ENCODE results near the gene BAD.

The BAD gene

GRCh38 chr11:64261556-64262080, 22.8 kb downstream of the BAD start:
- no peak for DNase-seq (ENCODE audit: extremely low read depth in 1 of 2, low read depth in 1 of 2)

- no peak for DNase-seq (ENCODE audit: extremely low read depth in 1 of 2, low read depth in 1 of 2)
These were observed 24.2 kb downstream of the BAD start for GRCh38 chr11:64260147-64260708.

DNA sequence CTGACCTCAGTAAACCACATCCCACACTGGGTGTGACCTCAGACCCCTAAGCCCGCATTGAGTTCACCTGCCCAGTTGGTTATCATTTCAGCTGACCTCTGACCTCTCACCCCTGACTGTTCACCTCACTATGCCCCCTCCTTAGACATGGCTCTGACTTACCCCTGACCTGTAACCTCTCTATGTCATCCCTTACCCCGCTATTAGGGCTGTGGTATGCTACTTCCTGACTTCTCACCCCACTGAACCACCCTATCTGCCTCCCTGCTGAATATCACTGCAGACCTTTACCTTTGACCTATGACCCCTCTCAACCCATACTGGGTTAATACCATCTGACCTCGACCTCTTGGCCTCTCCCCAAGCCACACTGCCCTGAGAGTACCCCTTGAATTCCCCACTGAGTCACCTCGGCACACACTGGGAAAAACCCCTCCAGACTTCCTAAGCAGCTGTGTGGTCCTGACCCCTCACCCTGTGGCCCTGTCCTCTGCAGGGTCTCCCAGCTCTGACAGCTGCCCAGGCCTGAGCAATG, 24.9 kb downstream of the BAD start:
- DNase-seq (ENCODE audit: extremely low read depth in 1 of 2, low read depth in 1 of 2) = no peak

DNA sequence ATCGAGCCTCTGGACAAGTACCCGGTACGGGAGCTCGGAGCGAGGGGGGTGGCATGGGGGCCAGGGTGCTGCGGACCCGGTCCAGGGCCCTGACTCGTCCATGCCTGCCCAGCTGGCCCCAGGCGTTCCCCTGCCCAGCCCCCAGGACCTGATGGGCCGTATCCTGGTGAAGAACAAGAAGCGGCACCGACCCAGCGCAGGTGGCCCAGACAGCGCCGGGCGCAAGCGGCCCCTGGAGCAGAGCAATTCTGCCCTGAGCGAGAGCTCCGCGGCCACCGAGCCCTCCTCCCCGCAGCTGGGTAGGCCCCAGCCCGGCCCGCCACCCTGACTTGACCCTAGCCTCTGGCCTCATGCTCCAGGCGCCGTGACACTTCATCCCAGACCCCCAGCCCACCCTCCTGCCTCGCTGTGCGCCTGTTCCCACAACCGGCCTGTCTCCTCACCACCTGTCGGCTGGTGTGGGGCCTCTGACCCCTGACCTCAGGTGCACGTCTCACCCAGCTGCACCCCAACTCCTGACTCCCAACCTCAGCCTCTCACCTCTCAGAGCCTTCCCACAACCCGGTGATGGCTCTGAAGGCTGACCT, 25.4 kb downstream of the BAD start:
- DNase-seq (ENCODE audit: extremely low read depth in 1 of 2, low read depth in 1 of 2) = no peak

- no peak for DNase-seq (ENCODE audit: extremely low read depth in 1 of 2, low read depth in 1 of 2)
These were observed 26.1 kb downstream of the BAD start for GRCh38 chr11:64258356-64258755.

DNA sequence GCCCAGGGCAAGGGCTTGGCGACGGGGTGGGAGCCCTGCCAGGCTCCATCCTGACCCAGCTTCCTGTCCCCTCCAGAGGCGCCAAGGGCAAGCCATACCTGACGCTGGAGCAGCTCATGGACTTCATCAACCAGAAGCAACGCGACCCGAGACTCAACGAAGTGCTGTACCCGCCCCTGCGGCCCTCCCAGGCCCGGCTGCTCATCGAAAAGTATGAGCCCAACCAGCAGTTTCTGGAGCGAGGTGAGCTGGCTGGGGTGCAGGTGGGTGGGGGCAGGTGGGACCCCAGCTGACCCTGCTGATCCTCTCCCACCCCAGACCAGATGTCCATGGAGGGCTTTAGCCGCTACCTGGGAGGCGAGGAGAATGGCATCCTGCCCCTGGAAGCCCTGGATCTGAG, 28.2 kb downstream of the BAD start:
- no peak for DNase-seq (ENCODE audit: extremely low read depth in 1 of 2, low read depth in 1 of 2)

DNA sequence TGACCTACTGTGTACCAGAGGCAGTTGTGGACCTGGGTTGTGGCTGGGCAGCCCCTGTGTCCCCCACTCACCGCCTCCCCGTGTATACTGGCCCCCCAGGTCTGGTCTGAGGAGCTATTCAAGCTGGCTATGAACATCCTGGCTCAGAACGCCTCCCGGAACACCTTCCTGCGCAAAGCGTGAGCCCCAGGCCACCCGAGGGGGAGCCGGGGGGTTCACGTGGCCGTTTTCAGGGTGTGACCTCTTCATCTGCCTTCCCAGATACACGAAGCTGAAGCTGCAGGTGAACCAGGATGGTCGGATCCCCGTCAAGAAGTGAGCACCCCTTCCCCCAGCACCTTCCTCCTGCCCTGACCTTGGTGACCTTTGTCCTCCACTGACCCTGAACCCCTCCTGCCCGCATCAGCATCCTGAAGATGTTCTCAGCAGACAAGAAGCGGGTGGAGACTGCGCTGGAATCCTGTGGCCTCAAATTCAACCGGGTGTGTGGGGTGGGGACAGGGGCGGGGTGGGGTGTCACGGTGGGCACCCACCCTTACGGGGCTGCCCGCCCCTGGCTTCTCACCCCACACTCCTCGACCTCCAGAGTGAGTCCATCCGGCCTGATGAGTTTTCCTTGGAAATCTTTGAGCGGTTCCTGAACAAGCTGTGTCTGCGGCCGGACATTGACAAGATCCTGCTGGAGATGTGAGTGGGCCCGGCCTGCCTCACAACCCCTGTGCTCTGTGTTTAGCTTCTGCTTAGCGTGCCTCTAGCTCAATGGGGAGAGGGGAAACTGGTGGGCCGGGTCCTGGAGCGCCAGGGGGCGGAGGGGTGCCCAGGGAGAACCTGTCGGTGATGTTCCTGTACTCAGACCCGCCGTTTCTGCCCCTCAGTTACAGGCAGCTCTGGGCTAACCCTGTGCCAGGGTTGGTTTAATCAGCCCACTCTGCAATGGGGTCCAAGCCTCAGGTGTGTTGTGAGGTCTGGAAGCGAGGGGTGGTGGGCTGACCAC, 29.0 kb downstream of the BAD start:
- no peak for DNase-seq (ENCODE audit: extremely low read depth in 1 of 2, low read depth in 1 of 2)

GRCh38 chr11:64254326-64254725, 30.1 kb downstream of the BAD start:
- no peak for DNase-seq (ENCODE audit: extremely low read depth in 1 of 2, low read depth in 1 of 2)

DNA sequence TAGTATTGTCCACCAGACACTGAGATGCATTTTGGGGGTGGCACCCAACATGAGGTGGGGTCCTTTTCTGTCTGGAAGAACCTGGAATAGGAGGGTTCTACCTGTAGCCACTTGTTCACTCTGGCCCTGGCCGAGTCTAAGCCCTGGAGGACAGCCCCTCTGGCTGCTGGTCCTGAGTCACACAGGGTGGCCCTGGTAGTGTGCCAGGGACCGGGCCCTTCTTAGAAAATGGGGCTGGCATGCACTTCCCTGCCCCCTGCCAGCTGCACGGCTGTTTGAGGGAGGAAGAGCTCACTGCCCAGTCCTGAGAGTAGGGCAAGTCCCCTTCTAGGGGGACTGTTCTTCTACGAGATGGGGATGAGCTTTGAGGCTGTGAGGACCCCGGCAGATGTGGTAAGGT, 31.0 kb downstream of the BAD start:
- no peak for DNase-seq (ENCODE audit: extremely low read depth in 1 of 2, low read depth in 1 of 2)

DNA sequence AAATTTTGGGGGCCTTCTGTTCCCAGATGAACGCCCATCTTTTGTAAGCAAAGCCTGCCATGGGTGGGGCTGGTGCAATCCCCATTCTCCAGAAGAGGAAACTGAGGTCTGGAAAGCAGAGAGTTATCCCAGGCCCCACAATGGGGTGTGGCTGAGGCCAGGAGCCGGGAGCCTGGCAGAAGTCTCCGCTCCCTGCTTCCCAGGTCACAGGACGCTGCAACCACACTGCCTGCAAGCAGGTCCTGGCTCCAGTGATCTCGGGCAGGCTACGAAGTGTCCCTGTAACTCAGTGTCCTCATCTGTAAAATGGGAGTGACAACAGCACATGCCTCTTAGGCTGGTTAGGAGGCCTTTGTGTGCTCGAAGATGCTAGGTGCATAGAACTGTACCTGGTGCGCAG, 31.4 kb downstream of the BAD start:
- no peak for DNase-seq (ENCODE audit: extremely low read depth in 1 of 2, low read depth in 1 of 2)

- no peak for DNase-seq (ENCODE audit: extremely low read depth in 1 of 2, low read depth in 1 of 2)
These were observed 32.2 kb downstream of the BAD start for GRCh38 chr11:64252003-64252872.

GRCh38 chr11:64251753-64252002, 32.8 kb downstream of the BAD start:
- no peak for DNase-seq (ENCODE audit: extremely low read depth in 1 of 2, low read depth in 1 of 2)

DNA sequence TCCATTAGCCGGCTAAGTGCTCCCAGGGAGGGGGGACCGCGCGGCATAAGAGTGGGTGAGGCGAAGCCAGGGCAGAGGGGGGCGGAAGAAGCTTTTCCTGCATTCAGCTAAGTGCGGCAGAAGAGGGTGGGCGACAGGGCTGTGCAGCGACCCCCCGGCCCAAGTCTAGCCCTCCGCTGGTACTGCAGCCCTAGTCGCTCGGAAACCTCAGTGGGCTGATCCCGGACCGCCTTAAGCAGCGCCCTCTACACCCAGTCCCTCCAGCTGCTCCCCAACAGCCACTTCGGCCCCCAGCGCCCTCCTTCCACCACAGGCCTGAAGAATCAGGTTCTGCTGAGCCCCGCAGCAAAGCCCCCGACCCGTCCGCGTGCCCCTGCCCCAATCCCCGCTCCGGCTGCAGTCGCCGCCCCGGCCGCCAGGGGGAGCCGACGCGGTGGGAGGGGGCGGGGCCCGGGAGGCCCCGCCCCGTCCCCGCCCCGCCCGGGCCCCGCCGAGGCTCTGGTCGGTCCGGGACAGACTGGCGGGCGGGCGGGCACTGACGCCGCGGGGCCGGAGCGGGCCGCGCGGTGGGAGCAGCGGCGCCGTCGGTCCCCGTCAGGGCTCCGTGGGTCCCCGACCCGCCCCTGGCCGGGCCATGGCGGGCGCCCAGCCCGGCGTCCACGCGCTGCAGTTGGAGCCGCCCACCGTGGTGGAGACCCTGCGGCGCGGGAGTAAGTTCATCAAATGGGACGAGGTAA, 33.3 kb downstream of the BAD start, which contains the start of gene PLCB3:
Gene PLCB3, plus strand, starts transcription at position 515 of the 737 bp plus-strand sequence. Its CDS starts 120 bp downstream, at position 635.
- peak in 1 of 2 donors; percentile 56 for DNase-seq (ENCODE audit: extremely low read depth in 1 of 2, low read depth in 1 of 2)

- DNase-seq (ENCODE audit: extremely low read depth in 1 of 2, low read depth in 1 of 2) = no peak
These were observed 34.0 kb downstream of the BAD start for GRCh38 chr11:64250415-64251015.

DNA sequence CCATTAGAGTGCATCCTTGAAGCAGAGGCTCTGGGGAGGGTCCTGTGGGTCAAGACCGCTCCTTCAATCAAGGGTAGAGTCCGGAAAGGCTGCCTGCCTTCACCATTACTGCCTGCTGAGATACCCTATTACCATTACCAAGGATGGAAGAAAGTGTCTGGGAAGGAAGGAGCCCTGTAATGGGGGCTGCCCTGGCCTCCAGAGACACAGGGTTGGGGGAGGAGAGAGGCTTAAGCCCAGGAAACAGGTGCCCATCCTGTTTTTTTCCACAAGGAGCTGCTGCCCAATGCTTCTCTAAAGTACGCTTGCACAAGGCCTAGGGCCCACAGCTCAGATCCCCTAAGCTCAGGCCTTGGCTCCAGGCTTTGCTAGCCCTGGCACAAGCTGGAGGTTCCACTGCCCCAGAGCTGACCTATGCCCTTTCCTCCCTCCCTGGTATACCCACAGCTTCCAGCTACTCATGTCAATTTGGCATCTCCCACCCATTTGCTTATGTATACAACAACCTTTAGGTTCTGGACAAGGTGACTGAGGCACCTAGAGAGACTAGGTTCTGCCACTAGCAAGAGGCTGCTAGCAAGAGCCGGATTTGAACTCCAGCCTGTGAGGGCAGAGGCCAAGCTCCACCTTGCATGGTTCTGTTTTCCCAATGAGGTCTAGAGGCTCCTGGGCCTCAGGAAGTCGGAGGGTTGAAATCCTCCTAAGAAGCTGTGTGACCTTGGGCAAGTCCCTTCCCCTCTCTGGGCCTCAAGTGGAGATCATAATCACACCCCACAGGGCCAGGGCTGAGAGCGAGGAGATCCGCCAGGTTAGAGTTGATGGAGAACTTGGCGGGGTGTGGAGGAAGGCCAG, 34.7 kb downstream of the BAD start:
- DNase-seq (ENCODE audit: extremely low read depth in 1 of 2, low read depth in 1 of 2) = no peak

DNA sequence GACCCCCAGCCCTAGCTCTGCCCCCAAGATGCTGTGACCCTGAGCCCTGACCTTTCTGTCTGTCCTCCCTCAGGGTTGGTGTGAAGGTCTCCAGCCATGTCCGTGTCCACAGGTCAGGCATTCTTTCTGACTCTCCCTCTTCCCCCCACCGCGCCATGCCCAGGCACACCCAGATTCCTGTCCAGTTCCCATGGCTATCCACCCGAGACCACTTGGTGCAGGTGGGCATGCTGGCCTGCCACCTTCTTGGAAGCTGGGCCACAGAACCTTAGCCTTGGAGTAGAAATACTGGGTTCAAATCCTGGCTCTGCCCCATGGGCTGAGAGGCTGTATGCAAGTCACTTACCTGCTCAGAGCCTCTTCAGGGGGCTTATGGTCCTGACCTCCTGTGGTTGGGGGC, 35.4 kb downstream of the BAD start:
- DNase-seq (ENCODE audit: extremely low read depth in 1 of 2, low read depth in 1 of 2) = no peak

DNA sequence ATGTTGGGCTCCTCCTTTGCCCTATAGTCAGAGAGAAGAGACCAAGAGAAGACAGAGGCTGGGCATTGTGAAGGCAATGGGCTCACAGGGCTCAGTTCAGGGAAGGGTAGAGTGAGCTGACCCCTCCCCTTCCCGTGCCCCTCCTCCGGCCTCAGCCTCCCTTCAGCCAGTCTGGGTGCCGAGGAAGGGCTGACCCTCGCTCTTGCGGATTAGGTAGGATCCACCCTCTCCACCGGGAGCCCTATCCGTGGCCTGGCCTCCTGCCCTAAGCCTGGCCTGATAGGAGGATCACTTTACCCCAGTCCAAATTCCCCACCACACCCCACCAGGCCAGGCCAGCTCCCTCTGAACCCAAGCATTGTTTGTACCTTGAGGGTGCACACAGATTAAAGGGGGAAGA, 35.9 kb downstream of the BAD start:
- no peak for DNase-seq (ENCODE audit: extremely low read depth in 1 of 2, low read depth in 1 of 2)

DNA sequence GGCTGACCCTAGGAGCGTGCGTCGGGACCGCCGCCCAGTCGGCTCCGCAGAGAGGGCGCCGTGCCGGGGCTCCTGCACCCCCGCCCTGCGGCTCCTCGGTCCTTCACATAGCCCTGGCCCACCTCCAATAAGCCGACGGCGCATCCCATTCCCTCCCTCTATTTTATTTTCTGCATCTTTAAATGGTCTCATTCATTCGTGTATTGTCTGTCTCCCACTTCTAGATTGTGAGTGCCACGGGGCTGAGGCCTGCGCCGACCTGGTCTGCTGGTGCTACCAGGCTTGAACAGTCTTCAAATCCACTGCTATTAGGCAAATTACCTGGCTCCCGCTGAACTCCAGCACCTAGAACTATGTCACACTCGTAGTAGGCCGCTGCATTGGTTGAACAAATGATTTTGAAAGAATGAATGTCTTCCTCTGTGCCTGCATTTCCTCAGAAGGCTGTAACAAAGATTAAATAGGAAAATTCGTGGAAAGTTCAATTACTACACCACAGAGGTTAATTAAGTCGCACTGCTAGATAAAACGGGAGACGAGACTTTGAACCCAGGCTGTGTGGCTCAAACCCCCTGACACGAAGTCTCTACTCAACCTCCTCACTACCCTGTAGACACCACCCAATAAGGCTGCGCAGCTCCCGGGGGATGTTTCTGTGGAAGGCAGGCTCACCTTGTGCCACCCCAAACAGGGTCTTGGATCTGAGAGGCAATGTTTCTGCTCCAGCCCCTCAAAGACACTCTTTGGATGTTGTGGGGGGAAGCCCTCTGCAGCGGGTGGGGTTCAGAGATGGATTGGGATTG, 36.5 kb downstream of the BAD start:
- DNase-seq (ENCODE audit: extremely low read depth in 1 of 2, low read depth in 1 of 2) = no peak
